Neural progenitor cell (in vitro differentiated cells): ENCODE data around the gene ZNF777.

Experiments used
- CTCF ChIP-seq: fragments of 200-600 bp; sonication (generic); IDR thresholded peaks from 2 replicates; pipeline ENCODE4 v1.5.1; 2017; ENCODE audit warnings: antibody characterized with exemption, mild to moderate bottlenecking
- EZH2phosphoT487 ChIP-seq: fragments of 200-600 bp; sonication (generic); IDR thresholded peaks from 2 replicates; pipeline ENCODE4 v1.6.1; 2017; ENCODE audit warnings: antibody characterized with exemption

DNA sequence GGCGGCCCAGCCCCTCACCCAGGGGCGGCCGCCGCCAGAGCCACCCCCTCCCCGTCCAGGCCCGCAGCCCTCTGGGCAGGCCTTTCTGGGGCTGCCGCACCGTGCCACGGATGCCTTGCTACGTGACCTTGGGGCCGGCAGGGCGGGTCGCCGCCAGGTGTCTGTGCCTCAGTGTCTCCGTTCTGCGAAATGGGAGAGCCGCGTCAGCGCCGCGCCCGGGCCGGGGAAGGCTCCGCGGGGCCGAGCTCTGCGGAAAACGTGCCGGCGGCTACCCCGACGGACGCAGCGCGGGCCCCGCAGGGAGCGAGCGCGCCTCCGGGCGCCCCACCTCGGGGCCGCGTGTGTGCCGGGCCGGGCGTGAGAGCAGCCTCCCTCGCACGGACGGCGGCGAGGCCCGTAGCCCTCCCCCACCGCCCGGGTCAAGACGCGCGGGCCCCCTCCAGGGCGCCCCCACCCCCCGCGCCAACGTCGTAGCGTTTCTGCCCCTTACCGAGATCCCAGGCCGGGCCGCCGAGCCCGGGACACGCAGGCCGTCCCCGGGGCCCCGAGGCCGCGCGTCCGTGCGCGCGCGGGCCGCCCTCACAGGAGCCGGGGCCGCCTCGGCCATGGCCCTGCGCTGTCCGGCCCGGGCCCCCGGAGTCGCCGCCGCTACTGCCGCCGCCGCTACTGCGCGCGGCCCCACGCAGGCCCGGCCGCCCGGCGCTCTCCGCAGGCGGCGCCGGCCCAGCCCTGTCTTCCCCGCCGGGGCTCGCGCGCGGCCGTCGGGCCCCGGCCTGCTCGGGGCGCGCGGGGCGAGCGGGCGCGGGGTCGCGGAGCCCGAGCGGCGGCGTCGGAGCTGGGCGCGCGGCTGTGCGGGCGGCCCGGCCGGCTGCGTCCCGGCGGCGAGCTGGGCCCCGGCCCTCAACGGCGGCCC lies 1.1 kb downstream of the ZNF777 start:
- TF ChIP-seq EZH2phosphoT487 (no peak), CTCF (no peak)
